ENCODE measurements around the gene XPO4. TPM values are rescaled to one million over a fixed set of nuclear protein-coding genes. Genes with fewer than 3 reads are reported as not detected.

The XPO4 gene
- polyA plus RNA-seq, 1 of the 3 experiments (the other 2 are of a cell fraction) = 4.2 TPM

DNA sequence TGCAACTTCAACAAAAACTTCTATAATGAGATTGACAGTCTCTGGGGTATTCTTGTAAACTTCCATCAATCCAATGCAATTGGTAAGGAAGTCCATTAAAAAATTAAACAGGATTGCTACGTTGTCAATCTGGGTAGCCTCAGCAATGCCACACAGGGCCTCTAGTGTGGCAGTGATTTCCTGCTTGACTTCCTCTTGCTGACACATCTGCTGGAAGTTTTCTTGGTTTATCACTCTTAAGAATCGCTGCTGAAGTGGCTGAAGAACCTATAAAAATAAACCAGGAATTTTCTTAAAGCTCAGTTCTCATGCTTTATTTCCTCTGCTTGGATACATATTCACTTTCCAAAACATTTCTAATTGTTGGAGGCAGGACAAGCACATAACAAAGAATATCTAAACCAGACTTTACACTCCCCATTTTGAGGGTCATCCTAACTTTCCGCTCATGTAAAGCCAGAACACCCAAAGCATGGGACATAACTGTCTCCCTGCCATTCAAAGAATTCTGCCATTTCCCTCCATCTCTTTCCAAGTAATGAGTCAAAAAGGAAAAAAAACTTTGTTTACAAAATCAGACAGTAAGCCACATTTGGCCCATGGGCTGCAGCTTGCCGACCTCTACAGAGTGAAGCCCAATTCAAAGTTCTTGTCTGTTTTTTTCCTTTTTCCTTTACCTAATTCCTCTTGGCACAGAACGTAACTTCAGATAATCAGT, 105.6 kb downstream of the XPO4 start:
- H4K20me1 ChIP-seq (ENCODE audit: insufficient read depth) = no peaks in the 10 kb centered on the region
- ChIA-PET POLR2A (no interaction called here), CTCF (no interaction called here)
- DNase-seq = no peak
- peak overlapping the region in 1 of 2 experiments; percentile 60; a peak in 2 of 4 replicates for H3K27ac ChIP-seq (ENCODE audit: low read depth in 2 of 2, low read length in 1 of 2)
- no peak overlapping the region for H2AFZ ChIP-seq (ENCODE audit: low read depth)
- H3K4me1 ChIP-seq (ENCODE audit: control insufficient read depth in 1 of 2, insufficient read depth in 2 of 2, low read depth in 1 of 2, low read length in 1 of 2) = peaks cover 0 to 10% of the 10 kb centered on the region in 2 experiments; a peak in 2 of 4 replicates
- no peaks in the 10 kb centered on the region for H3K9me2 ChIP-seq
- H3K79me2 ChIP-seq (ENCODE audit: insufficient read depth) = no peaks in the 10 kb centered on the region
- H3K9me3 ChIP-seq = no peaks in the 10 kb centered on the region
- H3K4me3 ChIP-seq (ENCODE audit: low read depth in 2 of 2, low read length in 1 of 2) = no peak overlapping the region
- TF ChIP-seq SIN3A (IDR thresholded peaks at IDR 0.05; ENCODE audit: borderline replicate concordance, low read depth, low read length) = no peak
- 82% methylated on average over 5 of the region's 5 CpGs for WGBS (ENCODE audit: low lambda C conversion rate)
- H3K4me2 ChIP-seq = 0 out of 2 replicates have a peak overlapping the region, but pooled peaks have one; percentile 8
- H3K9ac ChIP-seq = no peak overlapping the region
- no peaks in the 10 kb centered on the region for H3K27me3 ChIP-seq (ENCODE audit: insufficient read depth)
- H3K36me3 ChIP-seq (replicated peaks in 1 of 2; ENCODE audit: control insufficient read depth in 1 of 2, insufficient read depth in 2 of 2, low read length in 1 of 2) = peaks cover 35 to 36% of the 10 kb centered on the region in 2 experiments
- peaks cover 15% of the 10 kb centered on the region for H3F3A ChIP-seq (replicated peaks; ENCODE audit: insufficient read depth)

DNA sequence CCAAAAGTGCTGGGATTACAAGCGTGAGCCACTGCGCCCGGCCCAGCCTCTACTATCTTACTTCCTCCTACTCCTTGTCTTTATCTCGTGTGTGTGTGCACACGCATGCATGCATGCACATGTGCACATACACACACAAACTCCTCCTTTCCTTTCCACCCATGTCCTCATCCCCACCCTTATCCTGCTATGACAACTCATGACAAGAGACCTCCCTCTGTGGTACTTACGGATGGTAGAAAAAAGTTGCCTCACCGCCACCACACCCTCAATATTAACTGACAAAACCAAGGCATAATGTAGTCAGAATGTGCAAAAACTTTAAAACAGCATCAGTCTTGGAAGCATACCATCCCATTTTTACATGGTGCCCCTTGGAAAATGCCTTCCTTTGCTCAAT, 112.9 kb downstream of the XPO4 start:
- Histone ChIP-seq H3K4me1 (ENCODE audit: control insufficient read depth in 1 of 2, insufficient read depth in 2 of 2, low read depth in 1 of 2, low read length in 1 of 2) (peaks cover 0 to 4% of the 10 kb centered on the region in 2 experiments; a peak in 1 of 4 replicates), H3F3A (replicated peaks; ENCODE audit: insufficient read depth) (peaks cover 3% of the 10 kb centered on the region), H3K9me2 (no peaks in the 10 kb centered on the region), H3K27me3 (ENCODE audit: insufficient read depth) (no peaks in the 10 kb centered on the region), H3K9ac (no peak overlapping the region), H3K4me2 (no peak overlapping the region), H3K36me3 (replicated peaks in 1 of 2; ENCODE audit: control insufficient read depth in 1 of 2, insufficient read depth in 2 of 2, low read length in 1 of 2) (peaks cover 17 to 21% of the 10 kb centered on the region in 2 experiments), H3K4me3 (ENCODE audit: low read depth in 2 of 2, low read length in 1 of 2) (no peak overlapping the region), H4K20me1 (ENCODE audit: insufficient read depth) (no peaks in the 10 kb centered on the region), H3K27ac (ENCODE audit: low read depth in 2 of 2, low read length in 1 of 2) (no peak overlapping the region), H2AFZ (ENCODE audit: low read depth) (no peak overlapping the region), H3K9me3 (no peaks in the 10 kb centered on the region), H3K79me2 (ENCODE audit: insufficient read depth) (no peaks in the 10 kb centered on the region)
- TF ChIP-seq SIN3A (IDR thresholded peaks at IDR 0.05; ENCODE audit: borderline replicate concordance, low read depth, low read length) = no peak
- no peak for TF ChIP-seq NRF1 (IDR thresholded peaks at IDR 0.05; ENCODE audit: low read depth, low read length)
- no peak for TF ChIP-seq GATA2 (CRISPR knock-in tag; IDR thresholded peaks at IDR 0.05)
- TF ChIP-seq, protein P1, sequence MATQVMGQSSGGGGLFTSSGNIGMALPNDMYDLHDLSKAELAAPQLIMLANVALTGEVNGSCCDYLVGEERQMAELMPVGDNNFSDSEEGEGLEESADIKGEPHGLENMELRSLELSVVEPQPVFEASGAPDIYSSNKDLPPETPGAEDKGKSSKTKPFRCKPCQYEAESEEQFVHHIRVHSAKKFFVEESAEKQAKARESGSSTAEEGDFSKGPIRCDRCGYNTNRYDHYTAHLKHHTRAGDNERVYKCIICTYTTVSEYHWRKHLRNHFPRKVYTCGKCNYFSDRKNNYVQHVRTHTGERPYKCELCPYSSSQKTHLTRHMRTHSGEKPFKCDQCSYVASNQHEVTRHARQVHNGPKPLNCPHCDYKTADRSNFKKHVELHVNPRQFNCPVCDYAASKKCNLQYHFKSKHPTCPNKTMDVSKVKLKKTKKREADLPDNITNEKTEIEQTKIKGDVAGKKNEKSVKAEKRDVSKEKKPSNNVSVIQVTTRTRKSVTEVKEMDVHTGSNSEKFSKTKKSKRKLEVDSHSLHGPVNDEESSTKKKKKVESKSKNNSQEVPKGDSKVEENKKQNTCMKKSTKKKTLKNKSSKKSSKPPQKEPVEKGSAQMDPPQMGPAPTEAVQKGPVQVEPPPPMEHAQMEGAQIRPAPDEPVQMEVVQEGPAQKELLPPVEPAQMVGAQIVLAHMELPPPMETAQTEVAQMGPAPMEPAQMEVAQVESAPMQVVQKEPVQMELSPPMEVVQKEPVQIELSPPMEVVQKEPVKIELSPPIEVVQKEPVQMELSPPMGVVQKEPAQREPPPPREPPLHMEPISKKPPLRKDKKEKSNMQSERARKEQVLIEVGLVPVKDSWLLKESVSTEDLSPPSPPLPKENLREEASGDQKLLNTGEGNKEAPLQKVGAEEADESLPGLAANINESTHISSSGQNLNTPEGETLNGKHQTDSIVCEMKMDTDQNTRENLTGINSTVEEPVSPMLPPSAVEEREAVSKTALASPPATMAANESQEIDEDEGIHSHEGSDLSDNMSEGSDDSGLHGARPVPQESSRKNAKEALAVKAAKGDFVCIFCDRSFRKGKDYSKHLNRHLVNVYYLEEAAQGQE (IDR thresholded peaks at IDR 0.05; ENCODE audit: low read depth, low read length) = no peak
- no peak for TF ChIP-seq YY1 (IDR thresholded peaks at IDR 0.05; ENCODE audit: low read depth)
- no peak for TF ChIP-seq FOXJ3 (CRISPR knock-in tag; IDR thresholded peaks at IDR 0.05)
- over 99% methylated on average over 7 of the region's 7 CpGs for WGBS (ENCODE audit: low lambda C conversion rate)
- DNase-seq = no peak
- POLR2A ChIA-PET = no interaction called here
- CTCF ChIA-PET = no interaction called here
